Fibroblast of pulmonary artery (primary cell): ENCODE data around the gene PLPP1.

Experiments
- DNase-seq: peaks from one replicate; pipeline ENCODE4 v3.0.0-alpha.2; 2010; ENCODE audit warnings: low read depth
- H3K4me3 ChIP-seq: replicated peaks from 2 replicates; pipeline ENCODE4 v1.5.1; 2011; ENCODE audit warnings: low read depth, mild to moderate bottlenecking, control low read depth, low read length, moderate library complexity
- CTCF ChIP-seq: IDR thresholded peaks from 2 replicates; pipeline ENCODE4 v1.5.1; 2011; ENCODE audit warnings: mild to moderate bottlenecking, control low read depth, low read length, inconsistent platforms; ENCODE audit errors: missing control alignments

The PLPP1 gene

GRCh38 chr5:55377810-55378209 lies 157.0 kb downstream of the PLPP1 start:
- no peak for DNase-seq
- H3K4me3 ChIP-seq: no peak overlapping the region
- no peak for TF ChIP-seq CTCF
